Dermis blood vessel endothelial cell (primary cell): ENCODE measurements around the gene ZNF710. TPM values are rescaled to one million over a fixed set of nuclear protein-coding genes. Genes with fewer than 3 reads are reported as not detected.

ENCODE experiments used
- DNase-seq: peaks from one replicate; pipeline ENCODE4 v3.0.0; 2010
- total RNA-seq: library from RNA; depleted of rRNA; stranded (reverse); fragments of >200 nt; gene quantifications from 2 replicates; pipeline ENCODE4 v1.2.3, GENCODE V29; 2014

ZNF710 gene
- total RNA-seq, 1 donor from 2014 or later = 10.2 TPM

DNA sequence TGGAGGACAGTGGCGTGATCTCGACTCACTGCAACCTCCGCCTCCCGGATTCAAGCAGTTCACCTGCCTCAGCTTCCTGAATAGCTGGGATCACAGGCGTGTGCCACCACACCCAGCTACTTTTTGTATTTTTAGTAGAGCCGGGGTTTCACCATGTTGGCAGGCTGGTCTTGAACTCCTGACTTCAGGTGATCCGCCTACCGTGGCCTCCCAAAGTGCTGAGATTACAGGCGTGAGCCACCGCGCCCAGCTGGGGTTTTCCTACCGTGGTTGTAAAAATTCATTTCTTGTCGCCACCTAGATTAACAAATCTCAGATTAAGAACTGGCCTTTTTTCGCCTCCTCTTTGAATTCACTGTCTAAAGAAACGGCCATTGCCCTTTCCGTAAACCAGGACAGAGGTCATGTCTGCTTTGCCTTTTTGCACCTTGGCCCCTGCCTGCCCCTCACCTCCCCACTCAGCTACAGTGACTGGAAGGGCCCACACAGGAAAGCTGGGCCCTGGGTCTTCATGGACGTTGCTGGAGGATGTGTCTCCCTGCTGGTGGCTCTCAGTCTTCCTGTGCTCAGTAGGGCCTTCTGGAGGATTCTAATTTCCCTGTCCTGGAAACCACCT lies 17.2 kb downstream of the ZNF710 start:
- DNase-seq = no peak

DNA sequence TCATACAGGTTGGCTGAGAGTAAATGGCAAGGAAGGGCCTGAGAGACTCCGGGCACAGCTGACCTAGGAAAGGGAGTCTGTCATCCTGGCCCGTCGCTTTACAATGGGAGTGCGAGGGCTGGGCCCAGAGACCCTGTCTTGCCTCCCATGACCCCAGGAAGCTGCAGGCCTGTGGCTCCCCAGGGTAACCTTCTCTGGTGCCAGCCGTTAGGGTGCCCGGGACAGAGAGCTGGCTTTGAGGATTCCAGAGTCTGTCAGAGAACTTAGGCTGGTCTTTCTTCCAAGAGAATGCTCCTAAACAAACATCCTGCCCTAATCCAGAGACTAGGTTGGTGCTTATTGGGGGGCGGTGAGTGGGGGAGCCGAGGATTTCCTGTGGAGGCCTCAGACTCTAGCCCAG lies 18.5 kb downstream of the ZNF710 start:
- peak; percentile 35 for DNase-seq

DNA sequence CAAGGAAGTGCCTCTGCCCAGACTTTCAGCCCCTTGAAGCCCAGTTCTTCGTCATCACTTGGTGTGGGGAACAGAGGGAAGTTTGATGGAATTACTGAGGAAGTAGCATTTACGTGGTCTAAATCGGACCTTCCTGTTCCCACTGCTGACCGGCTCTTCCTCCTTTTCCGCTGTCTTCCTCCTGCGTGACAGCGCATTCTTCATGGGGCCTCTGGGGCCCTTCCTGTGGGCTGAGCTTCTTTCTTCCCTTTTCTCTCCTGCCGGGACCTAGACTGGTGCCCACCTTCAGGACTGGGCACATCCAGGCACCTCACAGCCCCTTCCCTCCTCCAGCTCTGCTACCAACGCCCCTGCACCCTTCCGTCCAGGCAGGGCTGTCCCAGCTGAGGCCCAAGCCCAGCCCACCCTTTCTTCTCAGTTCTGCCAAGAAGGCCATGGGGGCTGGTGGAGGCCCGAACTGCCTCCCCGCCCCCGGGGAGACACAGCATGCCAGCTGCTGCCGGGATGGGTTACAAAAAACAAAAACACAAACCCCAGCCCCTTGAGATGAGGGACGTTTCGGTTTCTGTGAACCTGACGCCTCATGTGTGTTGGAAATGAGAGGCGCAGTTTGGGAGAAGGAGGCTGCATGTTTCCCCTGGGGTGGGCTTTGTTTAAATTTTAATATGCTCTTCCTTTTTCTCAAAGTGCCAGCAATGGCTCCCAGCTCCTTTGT lies 19.1 kb downstream of the ZNF710 start:
- DNase-seq = peak; percentile 71

DNA sequence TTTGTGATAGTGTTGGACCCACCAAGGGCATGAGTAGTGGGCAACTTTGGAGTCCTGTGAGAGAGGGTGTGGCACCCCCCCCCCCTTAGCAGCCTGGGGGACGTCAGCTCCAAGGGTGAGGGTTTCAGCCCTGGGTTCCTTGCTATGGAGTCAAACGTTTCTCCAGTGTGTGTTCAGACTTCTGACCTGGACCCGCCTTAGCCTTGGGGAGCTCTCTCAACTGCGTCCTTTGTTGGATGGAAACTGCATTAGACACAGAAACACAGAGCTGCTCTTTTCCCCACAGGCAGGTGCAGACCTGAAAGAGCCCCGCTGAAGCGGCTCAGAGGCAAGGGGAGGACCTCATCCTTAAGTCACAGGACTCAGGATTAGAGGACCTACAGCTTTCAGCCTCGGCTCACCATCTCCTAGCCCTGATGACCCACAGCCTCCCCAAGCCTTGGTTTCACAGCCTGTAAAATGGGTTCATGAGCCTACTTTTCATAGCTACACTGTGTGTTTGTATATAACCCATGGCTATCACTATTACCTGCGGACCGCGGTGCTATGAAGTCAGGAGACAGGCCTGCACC lies 19.9 kb downstream of the ZNF710 start:
- no peak for DNase-seq

DNA sequence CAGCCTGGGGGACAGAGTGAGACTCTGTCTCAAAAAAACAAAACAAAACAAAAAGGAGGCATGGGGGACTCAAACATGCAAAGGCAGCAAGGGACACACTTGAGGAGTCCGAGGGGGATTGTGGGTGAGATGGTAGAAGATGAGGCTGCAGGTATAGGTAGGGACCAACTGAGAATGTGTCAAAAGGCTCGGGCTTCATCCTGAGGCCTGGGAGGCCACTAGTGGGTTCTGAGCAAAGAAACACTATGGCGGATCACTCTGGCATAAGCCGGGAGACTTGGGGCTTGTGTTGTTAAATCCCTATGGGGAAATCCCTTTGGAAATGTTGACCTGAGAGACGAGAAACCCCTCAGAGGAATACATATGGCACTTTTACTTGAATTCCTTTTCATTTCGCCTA lies 21.2 kb downstream of the ZNF710 start:
- no peak for DNase-seq

DNA sequence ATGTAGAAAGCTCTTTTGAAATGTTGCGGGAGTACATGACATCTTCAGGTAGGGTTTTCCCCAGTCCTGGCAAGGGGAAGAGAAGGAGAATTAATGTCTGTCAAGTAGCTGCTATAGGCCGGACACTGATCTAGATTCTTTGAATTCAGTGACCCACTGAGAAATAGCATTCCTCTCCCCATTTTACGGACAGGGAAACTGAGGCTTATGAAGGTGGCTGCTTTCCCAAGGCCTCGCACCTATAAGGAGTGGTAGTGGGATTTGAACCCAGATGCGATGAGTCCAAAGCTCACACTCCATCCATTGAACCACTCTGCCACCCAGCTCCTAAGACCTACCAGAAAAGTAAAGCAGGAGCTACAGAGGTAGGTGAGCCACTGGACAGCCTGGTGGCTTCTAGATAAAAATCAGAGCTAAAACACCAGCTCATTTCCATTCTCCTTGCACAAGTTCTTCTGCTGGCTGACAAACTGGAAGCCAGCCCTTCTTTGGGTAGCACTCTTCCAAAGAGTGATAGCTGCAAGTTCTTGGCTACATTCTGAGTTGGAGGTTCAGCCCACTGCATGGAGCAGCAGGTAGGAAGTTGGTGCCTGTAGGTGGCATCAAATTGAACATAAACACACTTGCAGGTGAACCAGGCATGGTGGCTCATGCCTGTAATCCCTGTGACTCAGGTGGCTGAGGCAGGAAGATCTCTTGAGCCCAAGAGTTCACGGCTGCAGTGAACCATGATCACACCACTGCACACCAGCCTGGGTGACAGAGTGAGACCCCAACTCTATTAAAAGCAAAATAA lies 22.0 kb downstream of the ZNF710 start:
- DNase-seq = no peak

DNA sequence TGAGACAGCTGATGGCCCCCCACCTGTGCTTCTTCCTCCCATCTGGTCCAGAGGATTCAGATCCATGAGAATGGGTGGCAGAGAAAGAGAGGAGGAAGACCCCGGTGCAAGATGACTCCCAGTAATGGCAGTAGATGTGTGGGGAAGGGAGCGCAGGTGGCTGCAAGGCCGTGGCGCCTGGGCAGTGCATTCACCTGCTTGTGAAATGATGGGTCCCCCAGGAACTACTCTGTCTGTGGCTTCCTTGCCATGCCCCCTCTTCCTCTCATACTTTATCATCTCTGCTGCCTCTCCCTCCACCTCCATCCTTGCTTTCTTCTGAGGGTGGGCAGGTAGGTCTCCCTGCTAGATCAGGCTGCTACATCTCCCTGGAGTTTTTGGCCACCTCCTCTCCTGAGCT lies 23.3 kb downstream of the ZNF710 start:
- no peak for DNase-seq

DNA sequence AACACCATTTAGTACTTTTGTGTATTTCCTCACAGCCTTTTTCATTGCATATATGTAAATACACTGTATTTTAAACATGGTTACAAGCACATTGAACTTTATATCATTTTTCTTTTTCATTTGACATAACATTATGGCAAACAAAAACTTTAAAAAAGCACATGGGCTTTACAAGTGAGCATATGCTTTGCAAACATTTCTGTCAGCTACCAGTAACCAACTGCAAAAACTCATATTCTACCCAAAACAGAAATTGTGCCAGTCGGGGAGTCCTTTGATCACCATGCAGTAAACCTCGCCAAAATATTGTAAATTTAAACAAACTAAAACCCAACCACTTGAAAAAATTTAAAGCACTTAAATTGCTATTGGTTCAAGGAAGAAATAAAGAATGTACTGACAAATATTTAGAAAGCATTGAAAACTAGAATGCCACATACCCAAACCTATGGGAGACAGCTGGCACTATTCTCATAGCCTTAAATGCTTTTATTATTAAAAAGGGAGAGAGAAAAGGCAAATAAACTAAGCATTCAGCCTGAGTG lies 24.4 kb downstream of the ZNF710 start:
- DNase-seq = no peak

DNA sequence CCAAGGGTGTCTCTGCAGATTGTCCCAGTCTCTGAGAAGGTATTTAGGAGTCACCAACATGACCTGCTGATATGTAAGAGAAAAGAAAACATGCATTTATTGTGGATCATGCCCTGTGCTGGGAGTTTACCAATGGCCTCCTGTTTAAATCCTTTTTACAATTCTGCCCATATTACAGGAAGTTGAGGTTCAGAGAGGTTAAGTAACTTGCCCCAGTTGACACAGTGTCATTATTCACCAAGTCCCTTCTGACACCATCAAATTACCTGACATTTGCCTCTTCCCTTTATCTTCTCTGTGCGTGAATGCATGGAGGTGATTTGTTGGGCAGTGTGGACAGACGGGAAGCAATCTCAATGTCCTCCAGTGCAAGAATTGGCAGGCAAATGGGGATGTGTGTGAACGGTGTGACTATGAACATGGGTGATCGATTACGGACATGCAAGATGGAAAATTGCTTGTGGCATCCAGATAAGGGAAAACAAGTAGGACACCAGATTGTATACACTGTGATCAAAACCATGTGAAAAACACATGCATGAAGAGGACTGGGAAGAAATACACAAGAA lies 27.3 kb downstream of the ZNF710 start:
- no peak for DNase-seq

DNA sequence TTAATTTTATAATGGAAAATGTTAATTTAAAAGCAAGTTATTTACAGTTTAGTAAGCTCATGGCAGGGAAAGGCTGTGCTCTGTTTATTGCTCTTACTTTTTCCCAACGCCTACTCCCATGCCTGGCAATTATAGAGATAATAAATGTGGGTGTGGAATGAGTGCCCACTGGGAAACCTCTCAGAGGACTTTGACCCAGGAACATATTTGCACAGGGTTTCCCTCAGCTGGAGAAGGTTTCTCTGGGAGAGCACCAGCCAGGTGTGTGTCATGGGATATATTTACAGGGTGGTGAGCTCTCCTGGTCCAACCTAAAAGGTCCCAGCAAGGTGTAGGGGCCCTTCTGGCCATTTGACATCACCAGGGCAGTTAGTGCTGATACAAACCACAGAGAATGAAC lies 27.9 kb downstream of the ZNF710 start:
- DNase-seq = no peak

DNA sequence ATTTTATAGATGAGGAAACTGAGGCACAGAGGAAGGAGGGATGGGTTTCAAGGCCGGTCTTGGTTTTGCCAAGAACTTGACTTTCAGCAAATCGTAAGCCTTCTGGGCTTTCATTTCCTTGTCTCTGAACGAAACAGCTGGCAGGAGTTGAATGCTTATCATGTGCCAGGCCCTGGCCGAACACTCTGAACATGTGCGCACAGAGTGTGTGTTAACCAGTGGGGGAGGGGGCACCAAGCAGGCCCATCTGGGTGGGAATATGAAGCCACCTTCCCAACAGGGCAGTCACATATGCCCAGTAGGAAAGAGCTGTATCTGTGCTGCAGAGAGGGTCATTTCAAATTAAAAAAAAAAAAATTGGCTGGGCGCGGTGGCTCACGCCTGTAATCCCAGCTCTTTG lies 29.3 kb downstream of the ZNF710 start:
- DNase-seq = no peak

DNA sequence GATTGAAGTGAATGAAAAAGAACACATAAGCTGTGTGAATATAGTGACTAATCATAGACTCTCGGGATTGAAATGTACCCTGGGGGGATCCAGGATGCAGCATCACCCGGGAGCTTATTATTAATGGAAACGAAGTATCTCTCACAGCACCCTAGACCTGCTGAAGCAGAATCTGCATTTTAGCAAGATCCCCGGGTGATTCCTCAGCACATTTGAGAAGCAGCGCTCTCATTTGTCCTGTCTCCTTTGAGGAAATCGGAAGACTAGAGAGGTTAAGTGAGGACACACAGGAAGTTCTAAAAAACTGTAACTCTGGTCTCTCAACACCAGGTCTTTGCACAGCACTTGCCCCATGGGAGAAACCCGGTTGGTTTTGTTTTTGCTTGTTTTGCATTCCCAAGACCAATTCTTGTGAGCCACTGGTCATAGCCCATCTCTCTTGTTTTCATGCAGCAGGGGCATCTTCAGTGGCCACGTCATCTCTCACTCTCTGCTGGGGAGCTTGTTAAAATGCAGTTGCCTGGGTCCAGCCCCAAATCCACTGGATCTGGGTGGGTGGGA lies 30.2 kb downstream of the ZNF710 start:
- no peak for DNase-seq

DNA sequence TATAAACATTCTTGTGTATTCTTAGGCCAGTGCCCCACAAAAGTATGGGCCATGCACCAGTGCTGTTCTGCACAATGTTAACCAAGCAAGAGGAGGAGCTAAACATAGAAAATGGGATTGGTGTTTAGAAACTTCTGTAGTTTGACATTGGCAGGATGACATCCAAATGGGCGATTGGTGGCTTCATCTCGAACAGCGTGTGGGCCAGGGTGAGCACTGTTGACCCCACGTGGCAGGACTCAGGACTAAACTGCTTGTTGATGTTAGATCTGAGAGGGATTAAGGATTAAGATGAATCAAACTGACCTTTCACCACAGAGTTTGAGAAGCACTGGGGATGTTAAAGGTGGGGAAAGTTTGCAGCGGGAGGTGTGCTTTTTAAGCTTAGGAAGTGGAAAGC lies 31.9 kb downstream of the ZNF710 start:
- DNase-seq = no peak

DNA sequence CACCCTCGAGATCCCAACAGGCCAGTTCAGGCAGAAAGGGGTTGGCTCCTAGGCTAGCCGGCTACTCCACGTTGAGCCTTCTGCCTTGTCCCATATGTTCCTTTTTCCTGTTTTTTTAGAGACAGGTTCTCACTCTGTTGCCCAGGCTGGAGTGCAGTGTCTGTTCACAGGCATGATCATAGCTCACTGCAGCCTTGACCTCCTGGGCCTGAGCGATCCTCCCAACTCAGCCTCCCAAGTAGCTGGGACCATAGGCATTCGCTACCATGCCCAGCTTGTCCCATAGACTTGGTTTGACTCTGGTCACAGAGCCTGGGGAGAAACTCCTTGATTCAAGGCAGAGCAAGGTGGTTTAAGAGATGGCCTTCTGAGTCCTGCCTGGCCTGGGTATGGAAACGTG lies 32.3 kb downstream of the ZNF710 start:
- DNase-seq = no peak

DNA sequence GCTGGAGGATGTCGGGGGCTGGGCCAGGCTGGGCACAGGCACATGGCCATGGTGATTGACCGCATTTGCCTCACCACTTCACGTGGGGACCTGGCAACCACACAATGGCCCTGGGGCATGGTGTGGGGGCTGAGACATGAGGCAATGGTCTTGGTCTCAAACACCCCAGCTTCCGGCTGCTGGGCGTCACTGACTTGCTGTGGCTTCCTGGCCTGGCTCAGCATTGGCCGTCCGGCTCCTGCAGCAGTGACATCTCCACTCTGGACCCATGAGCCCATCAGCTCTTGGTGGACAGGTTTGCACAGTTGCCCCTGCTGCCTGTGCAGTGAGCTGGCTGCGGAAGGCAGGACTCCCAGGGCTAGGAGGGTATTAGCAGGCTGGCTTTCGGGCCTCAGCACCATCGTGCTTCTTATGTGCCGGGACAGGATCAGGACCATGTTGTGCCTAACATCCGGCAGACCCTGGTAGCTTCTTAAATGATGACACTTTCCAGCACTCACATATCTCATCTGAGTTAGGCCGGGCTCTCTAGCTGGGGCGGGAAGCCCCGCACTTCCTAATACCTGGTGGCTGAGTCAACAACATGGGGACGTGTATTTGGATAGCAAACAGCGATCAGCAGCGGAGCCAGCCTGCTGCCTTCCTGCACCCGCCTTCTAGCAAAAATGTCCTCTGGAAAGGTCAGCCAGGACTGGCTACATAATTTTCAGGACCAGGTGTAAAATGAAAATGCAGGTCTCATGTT lies 34.1 kb downstream of the ZNF710 start:
- peak; percentile 73 for DNase-seq

DNA sequence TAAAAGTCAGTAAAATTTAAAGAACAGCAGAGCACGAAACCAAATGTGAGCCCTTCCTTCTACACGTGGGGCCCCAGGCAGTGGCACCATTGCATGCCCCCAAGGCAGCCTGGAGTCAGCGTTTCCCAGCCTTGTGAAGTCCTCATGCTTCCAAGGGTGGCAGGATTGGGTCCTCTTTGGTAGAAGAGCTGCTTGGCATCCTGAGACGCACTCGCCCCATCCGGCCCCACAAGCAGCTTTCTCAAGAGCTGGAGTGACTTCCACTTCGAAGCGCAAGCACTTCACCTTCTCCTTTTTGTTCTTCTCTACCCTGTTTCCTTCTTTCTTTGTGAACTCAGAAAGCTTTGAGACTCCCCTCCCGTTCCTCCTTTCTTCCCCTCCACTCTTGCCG lies 34.7 kb downstream of the ZNF710 start:
- DNase-seq = no peak

DNA sequence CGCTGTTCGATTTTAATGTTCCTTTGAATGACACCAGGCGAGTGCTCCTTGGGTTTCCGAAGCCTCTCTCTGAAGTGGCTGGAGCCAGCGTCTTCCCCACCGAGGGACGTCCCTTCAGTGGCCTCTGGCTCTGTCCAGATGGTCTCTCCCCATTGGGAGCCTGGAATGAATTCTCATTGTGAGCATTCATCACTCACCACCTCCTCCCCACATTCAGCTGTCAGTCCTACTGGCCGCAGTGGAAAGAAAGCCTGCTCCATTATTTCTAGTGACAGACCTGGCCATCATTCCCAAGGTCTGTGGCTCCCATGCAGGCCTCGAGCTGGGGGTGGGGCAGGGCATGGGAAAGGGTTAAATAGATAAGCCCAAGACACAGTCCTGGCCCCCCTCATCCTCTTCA lies 35.2 kb downstream of the ZNF710 start:
- no peak for DNase-seq

DNA sequence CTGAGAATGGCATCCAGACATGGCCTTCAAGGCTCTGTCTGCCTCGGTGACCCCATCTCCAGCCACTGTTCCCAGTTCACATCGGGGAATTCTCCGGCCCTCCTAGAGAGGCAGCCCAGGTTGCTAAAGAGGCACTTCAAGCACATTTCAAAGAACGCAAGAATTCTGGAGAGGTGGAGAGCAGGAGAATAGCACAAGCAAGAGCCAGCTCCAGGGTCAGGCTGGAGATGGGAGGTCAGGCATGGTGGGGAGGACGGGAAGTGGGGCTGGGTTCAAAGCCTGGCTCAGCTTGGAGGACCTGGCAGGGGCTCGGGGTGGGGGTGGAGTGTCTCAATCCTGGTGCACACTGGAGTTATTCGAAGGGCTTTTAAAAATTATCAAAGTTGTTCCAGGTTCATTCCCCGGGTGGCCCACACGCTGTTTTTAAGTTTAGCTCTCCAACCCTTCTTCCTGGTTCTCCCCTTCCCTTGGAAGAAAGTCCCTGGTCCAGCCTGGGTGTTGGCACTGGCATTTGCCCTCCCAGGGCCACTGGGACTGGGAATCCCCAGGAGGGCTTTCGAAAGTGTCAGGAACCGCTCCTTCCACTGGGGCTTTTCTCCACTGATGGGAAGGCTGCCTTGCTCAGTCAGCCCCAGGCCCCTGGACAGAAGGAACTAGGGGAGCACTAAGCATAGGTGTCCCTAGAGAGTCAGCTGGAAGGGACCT lies 35.8 kb downstream of the ZNF710 start:
- no peak for DNase-seq

DNA sequence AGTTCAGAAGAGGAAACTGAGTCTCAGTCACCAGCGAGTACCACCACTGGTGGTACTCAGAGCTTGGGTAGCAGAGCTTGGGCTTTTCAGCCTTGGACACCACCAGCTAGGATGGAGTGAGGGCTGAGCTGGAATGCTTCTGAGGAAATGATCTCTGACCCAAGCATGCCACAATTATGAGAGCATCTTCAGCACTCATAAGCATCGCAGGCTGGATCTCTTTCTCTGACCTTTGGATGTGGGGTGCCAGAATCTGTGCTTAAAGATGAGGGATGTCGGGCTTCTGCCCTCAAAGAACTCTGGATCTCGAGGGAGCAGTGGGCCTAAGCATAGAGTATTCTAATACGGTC lies 36.4 kb downstream of the ZNF710 start:
- peak; percentile 60 for DNase-seq

DNA sequence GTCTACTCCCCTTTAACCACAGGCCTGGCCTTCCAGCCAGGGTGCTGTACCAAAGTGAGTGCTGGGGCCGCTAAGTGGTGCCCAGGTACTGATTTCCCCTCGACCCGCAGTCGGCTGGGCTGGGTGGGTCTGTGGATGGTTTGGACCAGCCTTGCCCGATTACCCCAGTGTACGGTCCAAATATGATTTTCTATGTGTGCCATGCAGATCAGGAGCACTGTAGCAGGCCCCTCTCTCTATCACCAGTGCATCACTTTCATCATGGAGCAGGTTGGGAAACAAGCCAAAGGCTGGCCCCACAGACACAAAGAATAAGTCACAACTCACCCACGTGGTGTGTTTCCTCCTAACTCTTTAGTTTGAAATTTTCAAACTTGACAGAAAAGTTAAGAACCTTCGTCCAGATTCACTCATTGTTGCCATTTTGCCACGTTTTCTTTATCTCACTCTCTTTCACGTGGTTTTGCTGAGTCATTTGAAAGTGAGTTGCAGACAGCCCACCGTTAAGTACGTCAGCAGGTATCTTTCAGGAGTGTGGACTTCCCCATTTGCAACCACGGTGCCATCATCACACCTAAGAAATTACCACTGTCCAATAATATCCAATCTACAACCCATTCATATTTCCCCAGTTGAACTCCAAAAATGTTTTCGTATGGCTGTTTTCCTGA lies 37.0 kb downstream of the ZNF710 start:
- DNase-seq = peak; percentile 55

DNA sequence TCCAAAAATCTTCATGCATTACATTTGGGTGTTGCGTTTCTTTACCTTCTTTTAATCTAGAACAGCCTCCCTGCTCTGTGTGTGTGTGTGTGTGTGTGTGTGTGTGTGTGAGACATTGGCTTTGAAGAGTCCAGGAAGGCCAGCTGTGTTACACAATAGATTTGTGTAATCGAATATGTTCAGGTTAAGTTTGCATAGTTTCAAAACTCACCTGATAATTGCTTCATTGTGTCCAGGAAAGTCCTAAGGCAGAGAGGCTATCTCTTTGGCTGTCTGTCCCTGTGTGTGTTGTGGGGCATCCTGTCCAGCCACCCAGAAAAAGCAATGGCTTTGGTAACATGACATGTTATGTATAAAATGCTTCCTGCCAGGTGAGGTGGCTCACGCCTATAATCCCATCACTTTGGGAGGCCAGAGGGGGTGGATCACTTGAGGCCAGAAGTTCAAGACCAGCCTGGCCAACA lies 37.5 kb downstream of the ZNF710 start:
- no peak for DNase-seq
